GM20000 (cell line): ENCODE data around the gene SLC19A1.

Experiments
- DNase-seq: peaks from one replicate; pipeline ENCODE4 v3.0.0; 2012; ENCODE audit warnings: low spot score
- CTCF ChIP-seq: IDR thresholded peaks from 2 replicates; pipeline ENCODE4 v1.5.1; 2012; ENCODE audit warnings: mild to moderate bottlenecking, control low read depth; ENCODE audit errors: extremely low read depth, missing control alignments

The SLC19A1 gene

DNA sequence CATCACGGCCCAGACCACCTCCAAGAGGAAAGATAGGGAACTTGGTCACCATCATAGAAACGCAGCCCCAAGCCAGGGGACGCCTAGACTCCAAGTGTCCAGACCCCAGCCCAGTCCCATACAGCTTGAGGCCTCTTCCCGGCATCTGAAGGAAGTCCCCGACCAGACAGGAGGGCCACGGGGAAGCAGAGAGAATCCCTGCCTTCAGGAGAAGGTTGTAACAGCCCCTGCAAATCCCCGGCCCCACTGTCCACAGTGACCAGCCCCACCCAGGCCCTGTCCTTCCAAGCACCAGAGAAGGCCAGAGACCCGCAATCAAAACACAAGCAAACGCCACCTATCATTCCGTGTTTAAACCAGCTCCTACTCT lies 1.7 kb downstream of the SLC19A1 start:
- TF ChIP-seq CTCF, result no peak
- no peak for DNase-seq

- TF ChIP-seq CTCF, result no peak
- DNase-seq, result no peak
These were observed 2.2 kb downstream of the SLC19A1 start for GRCh38 chr21:45539796-45540600.

GRCh38 chr21:45539046-45539795 lies 3.0 kb downstream of the SLC19A1 start:
- no peak for TF ChIP-seq CTCF
- DNase-seq, result no peak

DNA sequence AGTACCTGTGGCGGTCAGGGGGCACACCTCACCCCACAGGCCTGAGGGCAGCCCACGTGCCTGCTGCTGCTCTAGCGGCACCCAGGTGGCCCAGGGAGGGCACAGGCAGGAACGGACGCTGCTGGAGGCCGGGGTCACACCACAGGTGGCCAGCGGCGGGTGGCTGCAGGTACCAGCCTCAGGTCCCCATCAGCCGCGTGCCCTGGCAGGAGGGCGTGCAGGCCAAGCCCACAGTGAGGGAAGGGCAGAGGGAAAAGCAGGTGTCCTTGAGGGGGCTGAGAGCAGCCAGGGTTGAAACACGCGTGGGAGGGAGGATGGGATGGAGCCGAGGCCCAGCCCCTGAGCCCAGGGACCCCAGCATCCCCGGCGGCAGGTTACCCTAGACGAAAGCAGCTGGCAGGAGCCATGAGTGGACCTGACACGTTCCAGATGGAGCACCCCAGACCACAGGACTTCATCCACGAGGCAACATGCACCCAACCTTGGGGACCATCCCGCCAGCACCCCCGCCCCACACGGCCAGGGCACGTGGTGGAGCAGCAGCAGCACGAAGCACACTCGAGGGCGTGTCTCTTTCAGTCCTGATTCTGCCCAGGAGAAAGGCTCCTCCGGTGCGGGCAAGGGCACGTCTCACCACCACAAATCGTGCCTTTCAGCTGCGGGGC lies 3.7 kb downstream of the SLC19A1 start:
- DNase-seq, result no peak
- TF ChIP-seq CTCF, result no peak

DNA sequence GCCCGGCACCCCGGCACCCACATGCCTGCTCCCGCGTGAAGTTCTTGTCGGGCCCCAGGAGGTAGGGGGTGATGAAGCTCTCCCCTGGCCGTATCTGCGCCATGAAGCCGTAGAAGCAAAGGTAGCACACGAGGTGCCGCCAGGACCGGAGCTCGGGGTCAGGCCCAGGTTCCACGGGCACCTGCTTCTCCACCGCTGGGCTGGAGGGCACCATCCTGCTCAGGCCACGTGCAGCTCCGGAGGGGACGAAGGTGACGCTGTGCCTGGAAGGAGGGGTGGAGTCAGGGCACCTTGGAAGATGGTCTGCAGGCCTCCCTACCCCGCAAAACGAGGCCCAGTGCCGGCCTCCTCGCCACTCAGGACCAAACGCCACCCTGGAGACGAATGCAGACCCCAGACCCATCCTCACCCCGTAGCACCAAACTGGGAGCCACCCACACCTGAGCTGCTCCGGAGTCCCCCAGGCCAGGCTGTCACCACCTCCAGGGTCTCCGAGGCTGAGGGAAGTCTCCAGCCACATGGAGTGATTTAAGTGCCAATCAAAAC lies 4.4 kb downstream of the SLC19A1 start:
- TF ChIP-seq CTCF, result no peak
- no peak for DNase-seq

DNA sequence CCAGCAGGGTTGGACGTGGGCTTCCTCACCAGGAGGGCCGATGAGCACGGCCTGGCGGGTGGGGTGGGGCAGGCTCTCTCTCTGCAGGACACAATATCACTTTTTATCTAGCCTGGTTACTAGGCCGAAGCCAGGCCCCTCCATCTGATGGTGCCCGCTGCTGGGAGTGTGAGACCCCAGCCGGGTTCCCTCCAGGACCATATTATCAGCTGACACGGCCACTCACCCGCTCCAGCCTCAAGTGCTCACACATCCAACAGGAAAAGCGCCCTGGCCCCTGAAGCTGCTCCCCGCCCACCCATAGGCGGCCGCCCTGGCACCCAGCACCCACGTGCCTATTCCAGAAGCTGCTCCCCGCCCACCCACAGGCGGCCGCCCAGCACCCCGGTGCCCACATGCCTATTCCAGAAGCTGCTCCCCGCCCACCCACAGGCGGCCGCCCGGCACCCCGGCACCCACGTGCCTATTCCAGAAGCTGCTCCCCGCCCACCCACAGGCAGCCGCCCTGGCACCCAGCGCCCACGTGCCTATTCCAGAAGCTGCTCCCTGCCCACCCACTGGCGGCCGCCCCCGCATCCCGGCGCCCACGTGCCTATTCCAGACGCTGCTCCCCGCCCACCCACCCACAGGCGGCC lies 5.0 kb downstream of the SLC19A1 start:
- TF ChIP-seq CTCF, result no peak

More for the DNA sequence above, 5.0 kb downstream of the SLC19A1 start:
- DNase-seq, result no peak
